GM21360 (cell line): Measurements from ENCODE around the gene CC2D2B.
A peak's percentile ranks its signal among the peaks of the same experiment; 100 is the strongest.
"Not testable (repeated sequence)": the region's sequence is repeated elsewhere in the genome, so short reads cannot be mapped to it uniquely, and the experiment has no call there.

Experiments used
- ATAC-seq: cut with Tn5 transposase; IDR thresholded peaks from one replicate; pipeline ENCODE4 v1.9.1; 2021; ENCODE audit warnings: mild to moderate bottlenecking, moderate library complexity; ENCODE audit not compliant: unreplicated experiment

The CC2D2B gene, protein sequence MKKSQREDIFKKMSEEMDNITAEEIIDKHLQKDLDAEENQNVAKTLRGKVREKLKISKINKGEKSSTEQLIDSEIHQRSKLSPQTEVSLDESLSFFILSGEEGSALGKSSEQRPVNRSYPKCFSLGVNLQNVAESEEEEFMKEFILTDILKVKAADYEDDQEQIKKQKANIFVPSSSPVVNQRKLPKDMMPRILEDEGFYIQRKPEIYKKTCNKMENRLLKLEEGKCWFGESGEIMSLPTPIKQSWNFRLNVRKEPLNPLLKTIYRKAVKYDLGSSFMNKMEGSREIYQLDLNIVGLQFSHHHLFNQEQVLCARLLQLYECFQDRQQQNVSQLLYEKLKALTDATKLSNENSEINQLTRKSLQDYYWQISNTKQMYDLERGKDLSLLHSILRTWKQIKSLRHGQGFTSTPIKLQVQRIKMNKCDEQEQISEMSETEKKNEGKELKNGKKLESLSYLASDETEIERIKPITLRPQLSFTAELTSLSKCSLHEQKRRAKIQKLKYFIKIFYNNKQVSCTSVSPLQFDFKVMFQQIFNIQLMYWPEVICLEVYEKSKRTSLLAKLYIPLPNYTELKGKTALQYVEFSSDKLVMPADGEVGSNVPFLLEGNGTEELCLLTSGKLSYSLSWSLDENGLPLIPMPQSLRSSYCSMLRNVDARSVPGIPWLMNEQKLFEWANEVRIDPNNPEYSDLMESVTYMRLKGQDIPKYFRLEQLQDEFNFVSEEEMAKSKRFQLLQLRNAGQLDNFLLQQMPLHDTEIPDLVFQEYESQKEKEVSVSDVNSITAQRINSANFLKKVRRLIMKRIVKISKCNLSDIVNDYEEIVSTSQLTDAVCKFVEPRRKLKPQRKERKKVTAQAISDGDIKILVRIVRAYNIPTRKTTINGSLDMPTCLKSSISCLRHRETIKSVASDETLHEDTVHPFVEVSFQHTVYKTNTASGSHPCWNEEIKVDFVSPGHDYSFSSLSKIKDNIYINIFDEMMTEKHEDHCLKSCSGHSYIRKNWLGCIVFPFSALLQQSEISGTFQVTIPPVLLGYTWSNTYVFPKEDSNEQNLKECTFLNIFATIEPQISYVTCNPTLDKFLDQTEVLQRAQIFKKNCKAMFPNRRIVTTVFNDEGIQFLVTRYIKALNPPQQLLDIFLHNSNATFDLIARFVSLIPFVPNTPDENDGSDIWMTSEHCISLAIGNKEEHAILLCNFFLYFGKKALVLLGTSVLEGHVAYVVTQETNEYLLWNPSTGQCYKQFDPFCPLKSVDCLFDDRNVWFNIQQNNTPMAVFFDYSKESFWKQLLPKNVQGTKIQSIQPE (N-terminal part only)

DNA sequence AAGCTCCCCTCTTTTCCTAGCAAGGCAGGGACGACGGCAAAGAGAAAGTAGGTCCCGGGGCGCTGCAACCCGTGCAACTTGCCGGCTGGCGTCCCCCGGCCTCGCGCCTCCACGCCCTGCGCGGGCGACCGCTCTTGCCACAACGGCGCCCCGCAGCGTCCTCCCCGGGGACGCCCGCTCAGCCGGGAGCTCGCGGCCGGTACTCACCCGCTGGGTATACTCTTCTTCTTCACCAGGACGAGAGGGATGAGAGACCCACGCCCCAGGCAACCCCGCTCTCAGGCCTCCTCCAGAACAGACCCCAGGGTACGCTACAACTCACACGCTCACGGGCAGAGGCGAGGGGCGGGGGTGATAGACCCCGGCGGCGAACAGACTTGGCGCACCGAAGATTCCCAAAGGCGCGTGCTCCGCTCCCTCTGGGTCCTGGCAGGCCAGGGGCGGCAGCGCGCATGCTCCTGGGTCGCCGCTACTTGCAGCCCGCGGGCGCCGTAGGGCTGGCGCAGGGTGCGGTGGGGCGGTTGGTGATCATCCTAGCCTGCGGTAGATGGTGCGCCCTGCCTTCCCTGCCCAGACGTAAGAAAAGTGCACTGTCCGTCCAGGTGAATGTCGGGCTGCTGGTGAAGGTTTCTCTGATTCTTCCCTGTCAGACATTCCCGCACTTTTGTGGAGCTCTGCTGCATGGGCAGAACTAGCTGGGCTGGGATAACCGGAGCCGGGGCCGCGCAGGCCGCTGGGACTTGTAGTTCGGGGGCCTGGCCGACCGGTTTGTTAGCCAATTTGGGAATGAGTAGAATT is at the start of gene CC2D2B:
CC2D2B (plus strand) TSS at position 520 of the 798 bp plus-strand sequence. CDS start 3,349 bp downstream, outside the sequence.
- peak; percentile 93 for ATAC-seq

DNA sequence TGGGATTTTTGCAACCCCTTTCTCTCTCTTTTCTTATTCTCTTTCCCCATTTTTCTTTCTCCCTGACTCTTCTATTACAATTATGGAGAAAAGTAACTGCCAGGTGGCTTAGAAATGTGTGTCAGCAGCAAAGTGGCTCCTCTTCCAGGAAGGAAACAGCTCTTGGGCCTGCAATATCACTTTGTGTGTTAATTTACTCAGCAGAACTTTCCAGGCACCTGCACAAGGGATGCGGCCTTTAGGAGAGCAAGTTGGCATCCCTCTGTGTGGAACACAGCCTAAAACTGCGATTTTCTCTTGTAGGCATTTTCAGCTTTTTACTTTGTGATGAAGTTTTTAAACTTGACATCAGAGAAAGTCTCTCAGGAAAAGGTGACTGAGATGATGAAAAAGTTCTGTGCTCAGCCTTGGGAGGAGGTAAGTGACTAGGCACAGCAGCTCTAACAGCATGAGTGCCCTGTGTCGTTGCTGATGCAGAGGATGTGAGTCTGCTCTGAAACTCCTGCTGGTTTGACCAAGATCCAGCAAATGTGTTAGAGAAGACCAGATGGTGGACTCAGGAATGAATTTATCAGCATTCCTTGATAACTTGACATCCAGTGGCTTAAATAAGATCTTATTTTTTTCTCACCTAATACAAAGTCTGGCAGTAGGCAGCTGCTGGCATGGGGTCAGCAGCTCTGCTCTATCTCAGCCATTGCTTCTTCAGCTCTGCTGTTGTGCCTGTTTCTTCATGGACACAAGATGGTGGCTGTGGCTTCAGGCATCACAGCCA is 47.4 kb upstream of the CC2D2B start:
- ATAC-seq = no peak

DNA sequence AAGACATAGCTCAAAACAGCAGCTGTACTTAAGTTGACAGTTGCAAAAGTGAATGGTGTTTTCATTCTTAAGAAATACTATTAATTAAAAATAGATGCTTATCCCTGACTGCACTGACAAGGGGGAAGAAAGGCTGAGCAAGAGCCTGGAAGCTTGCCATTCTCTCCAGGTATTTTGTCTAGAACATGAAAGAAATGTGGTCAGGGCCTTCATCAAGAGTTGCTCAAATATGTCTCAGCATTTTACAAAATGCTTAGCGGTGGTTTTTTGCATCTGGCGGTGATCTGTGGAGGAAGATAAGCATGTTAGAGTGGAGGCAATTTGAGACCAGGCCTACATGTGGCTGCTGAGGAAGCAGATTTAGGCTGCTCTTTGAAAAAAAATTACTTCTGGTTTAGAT is 46.4 kb upstream of the CC2D2B start:
- no peak for ATAC-seq

DNA sequence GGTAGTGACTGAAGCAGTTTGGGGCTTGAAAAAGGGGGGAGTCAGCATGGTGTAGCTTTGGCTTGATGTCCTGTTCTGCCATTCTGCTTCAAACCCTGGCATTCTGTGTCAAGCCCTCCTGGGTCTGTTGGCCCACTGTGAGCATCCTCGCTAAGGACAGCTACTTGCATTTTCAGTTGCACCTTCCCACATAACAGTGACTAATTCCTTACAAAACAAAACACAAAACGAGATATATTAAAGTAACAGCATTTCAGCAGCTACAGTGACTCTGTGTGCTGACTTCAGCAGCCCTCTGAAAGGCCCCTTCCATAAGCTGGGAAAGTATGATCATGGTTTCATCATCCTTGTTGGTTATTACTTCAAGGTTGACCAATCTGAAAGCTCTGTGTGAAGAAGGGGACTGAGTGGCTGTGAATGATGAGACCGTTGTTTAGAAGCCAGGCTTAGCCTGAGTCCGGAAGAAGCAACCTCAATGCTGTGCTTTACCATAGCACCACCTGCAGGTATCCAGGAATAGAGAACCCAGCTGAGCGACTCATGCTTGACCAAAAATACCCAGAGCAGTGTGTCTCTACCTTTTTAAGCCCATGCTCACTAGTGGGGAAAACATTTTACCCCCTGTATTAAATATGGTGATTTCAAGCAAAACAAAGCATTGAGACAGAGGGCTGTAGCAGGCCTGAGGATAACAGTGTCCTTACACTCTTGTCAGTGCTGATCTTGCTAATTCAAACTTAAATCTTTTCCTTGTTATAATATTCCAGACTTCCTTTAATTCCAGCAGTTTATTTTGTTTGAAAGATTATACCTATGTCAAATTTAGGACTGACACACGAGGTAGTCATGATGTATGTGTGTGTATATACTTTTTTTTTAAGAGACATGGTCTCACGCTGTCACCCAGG is 42.6 kb upstream of the CC2D2B start:
- peak; percentile 90 for ATAC-seq

DNA sequence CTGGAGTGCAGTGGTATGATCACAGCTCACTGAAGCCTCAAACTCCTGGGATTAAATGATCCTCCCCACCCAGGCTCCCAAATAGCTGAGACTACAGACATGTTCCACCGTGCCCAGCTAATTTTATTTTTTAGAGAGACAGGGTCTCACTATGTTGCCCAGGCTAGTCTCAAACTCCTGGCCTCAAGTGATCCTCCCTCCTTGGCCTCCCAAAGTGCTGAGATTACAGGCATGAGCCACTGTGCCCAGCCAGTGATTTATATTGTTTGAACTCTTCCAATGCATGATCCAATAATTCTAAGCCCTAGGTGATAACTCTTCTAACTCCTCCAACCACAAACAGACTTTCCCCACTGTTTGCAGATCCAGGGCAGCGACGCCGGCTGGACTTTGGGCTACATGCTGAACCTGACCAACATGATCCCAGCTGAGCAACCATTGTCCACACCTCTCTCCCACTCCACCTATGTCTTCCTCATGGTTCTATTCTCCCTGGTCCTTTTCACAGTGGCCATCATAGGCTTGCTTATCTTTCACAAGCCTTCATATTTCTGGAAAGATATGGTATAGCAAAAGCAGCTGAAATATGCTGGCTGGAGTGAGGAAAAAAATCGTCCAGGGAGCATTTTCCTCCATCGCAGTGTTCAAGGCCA is 41.8 kb upstream of the CC2D2B start:
- no peak for ATAC-seq

DNA sequence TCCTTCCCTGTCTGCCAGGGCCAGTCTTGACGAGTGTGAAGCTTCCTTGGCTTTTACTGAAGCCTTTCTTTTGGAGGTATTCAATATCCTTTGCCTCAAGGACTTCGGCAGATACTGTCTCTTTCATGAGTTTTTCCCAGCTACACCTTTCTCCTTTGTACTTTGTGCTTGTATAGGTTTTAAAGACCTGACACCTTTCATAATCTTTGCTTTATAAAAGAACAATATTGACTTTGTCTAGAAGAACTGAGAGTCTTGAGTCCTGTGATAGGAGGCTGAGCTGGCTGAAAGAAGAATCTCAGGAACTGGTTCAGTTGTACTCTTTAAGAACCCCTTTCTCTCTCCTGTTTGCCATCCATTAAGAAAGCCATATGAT is 41.3 kb upstream of the CC2D2B start:
- ATAC-seq = no peak

GRCh38 chr10:95867866-95868265 is 39.9 kb upstream of the CC2D2B start:
- ATAC-seq = no peak

- ATAC-seq = no peak
Measured at GRCh38 chr10:95872158-95872711, 35.5 kb upstream of the CC2D2B start.

- no peak for ATAC-seq
Measured at GRCh38 chr10:95873139-95873538, 34.6 kb upstream of the CC2D2B start.

DNA sequence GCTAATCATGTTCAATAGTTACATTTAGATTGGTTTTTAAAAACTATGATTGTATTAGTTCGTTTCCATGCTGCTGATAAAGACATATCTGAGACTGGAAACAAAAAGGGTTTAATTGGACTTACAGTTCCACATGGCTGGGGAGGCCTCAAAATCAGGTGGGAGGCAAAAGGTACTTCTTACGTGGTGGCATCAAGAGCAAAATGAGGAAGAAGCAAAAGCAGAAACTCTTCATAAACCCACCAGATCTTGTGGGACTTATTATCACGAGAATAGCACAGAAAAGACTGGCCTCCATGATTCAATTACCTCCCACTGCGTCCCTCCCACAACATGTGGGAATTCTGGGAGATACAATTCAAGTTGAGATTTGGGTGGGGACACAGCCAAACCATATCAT is 34.1 kb upstream of the CC2D2B start:
- ATAC-seq = no peak

GRCh38 chr10:95874783-95875182 is 33.0 kb upstream of the CC2D2B start:
- ATAC-seq = not testable (repeated sequence)

GRCh38 chr10:95876756-95877155 is 31.0 kb upstream of the CC2D2B start:
- ATAC-seq = no peak

DNA sequence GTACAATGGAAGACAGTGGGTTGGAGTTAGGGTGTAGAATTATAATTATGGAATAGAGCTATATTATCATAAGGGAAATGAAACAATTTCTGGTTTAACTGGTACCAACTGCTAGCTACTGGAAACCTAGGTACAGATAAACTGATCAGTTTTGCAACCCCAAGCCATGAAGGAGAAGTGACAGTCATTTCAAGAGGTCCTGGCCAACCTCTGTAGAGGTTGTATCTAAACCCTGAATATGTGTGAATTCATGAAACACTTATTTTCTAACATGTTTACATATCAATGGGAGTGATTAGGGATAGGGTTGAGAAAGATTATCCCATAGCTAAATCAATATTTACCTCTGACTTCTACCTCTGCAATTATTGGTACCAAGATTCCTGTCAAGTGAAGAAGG is 29.9 kb upstream of the CC2D2B start:
- ATAC-seq = no peak

DNA sequence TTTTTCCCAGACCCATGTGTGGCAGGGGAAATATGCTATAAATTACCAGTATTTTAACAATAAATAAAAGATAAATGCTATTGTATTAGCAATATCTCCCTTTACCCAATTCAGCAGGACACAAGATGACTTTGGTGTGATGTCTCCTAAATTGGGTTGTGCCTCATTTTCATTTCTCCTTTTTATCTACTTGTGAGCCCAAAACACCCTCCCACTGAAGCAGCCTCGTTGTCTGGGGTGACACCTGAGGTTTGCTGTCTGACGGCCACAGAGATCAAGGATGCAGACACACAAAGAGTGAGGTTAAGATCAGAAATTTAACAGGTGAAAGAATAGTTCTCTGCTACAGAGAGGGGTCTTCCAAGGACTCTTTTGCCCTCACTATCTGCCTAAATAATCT is 27.1 kb upstream of the CC2D2B start:
- ATAC-seq = peak; percentile 49

DNA sequence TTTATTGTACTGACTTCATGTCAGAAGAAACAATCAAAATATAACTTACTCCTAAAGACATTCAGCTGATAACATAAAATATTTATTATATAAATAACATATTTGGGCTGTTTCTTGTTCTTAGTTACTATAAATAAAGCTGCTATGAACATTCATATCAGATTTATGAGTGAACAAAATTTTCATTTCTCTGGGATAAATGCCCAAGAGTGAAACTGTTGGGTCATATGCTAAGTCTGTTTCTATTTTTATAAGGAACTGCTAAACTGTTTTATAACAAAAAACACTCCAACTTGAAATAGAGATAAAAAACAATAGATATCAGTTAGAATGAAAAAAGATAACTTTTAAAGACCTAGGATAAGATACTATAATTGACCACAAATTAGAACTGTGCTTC is 26.5 kb upstream of the CC2D2B start:
- no peak for ATAC-seq

GRCh38 chr10:95889830-95890229 is 17.9 kb upstream of the CC2D2B start:
- no peak for ATAC-seq

GRCh38 chr10:95896071-95896850 is 11.5 kb upstream of the CC2D2B start:
- ATAC-seq = no peak
